Effector CD8-positive, alpha-beta T cell (primary cell): Measurements from ENCODE around the gene CACNA1A.
"Not testable (repeated sequence)": the region's sequence is repeated elsewhere in the genome, so short reads cannot be mapped to it uniquely, and the experiment has no call there.

Source experiments
- DNase-seq: peaks from one replicate; lab custom pipeline; 2025; lab: John Stamatoyannopoulos, UW
- total RNA-seq, 4 experiments: gene quantifications; one replicate each; lab custom pipeline; 2026; lab: John Stamatoyannopoulos, UW

CACNA1A gene
- 0.29 to 0.61 (median 0.45) reads per million in 4 experiments for total RNA-seq

GRCh38 chr19:13506471-13506820 is at the start of gene CACNA1A:
TSS of gene CACNA1A (minus strand) at chr19:13506479. CDS start at chr19:13506224, 255 bp downstream.
- no peak for DNase-seq

GRCh38 chr19:13554506-13555240 is 48.4 kb upstream of the CACNA1A start:
- DNase-seq, result no peak

GRCh38 chr19:13553880-13554400 is 47.7 kb upstream of the CACNA1A start:
- DNase-seq, result no peak

GRCh38 chr19:13548131-13548530 is 41.9 kb upstream of the CACNA1A start:
- no peak for DNase-seq

- no peak for DNase-seq
These were observed 40.8 kb upstream of the CACNA1A start for GRCh38 chr19:13547102-13547501.

GRCh38 chr19:13544423-13544822 is 38.1 kb upstream of the CACNA1A start:
- DNase-seq, result no peak

- DNase-seq, result no peak
These were observed 35.3 kb upstream of the CACNA1A start for GRCh38 chr19:13541554-13541953.

GRCh38 chr19:13539332-13539731 is 33.1 kb upstream of the CACNA1A start:
- DNase-seq, result no peak

- no peak for DNase-seq
These were observed 32.4 kb upstream of the CACNA1A start for GRCh38 chr19:13538601-13539253.

GRCh38 chr19:13537454-13537853 is 31.2 kb upstream of the CACNA1A start:
- DNase-seq, result no peak

- no peak for DNase-seq
These were observed 24.4 kb upstream of the CACNA1A start for GRCh38 chr19:13530720-13531119.

GRCh38 chr19:13529721-13530120 is 23.4 kb upstream of the CACNA1A start:
- not testable (repeated sequence) for DNase-seq

GRCh38 chr19:13526552-13526951 is 20.3 kb upstream of the CACNA1A start:
- DNase-seq, result no peak

GRCh38 chr19:13521066-13521465 is 14.8 kb upstream of the CACNA1A start:
- no peak for DNase-seq

- no peak for DNase-seq
These were observed 5.7 kb upstream of the CACNA1A start for GRCh38 chr19:13511947-13512346.

GRCh38 chr19:13507053-13507611 is 853 bp upstream of the CACNA1A start:
- no peak for DNase-seq

- DNase-seq, result no peak
These were observed 363 bp downstream of the CACNA1A start for GRCh38 chr19:13505761-13506470.

- DNase-seq, result no peak
These were observed 1.0 kb downstream of the CACNA1A start for GRCh38 chr19:13505164-13505695.

GRCh38 chr19:13503570-13504235 is 2.6 kb downstream of the CACNA1A start:
- DNase-seq, result no peak

GRCh38 chr19:13502231-13502630 is 4.0 kb downstream of the CACNA1A start:
- DNase-seq, result no peak

- DNase-seq, result no peak
These were observed 6.6 kb downstream of the CACNA1A start for GRCh38 chr19:13499692-13500091.
